Loucy (cell line): ENCODE results near the gene TRAPPC6A.
A peak's percentile ranks its signal among the peaks of the same experiment; 100 is the strongest.

ENCODE experiments used
- H2AFZ ChIP-seq: fragments of 200-600 bp; sonication (generic); 2 replicates; pipeline ENCODE4 v1.6.0; 2016; ENCODE audit warnings: antibody characterized with exemption, mild to moderate bottlenecking, low read length, moderate library complexity
- H3F3A ChIP-seq: fragments of 200-600 bp; 2 replicates; pipeline ENCODE4 v1.6.0; 2016; ENCODE audit warnings: antibody characterized with exemption, low read depth, mild to moderate bottlenecking
- H3K27me3 ChIP-seq: fragments of 200-600 bp; sonication (generic); 2 replicates; pipeline ENCODE4 v1.6.1; 2014; ENCODE audit warnings: low read length, mild to moderate bottlenecking; ENCODE audit not compliant: insufficient read depth, poor library complexity, severe bottlenecking
- H3K36me3 ChIP-seq: fragments of 200-600 bp; sonication (generic); 2 replicates; pipeline ENCODE4 v1.6.1; 2016; ENCODE audit warnings: low read length; ENCODE audit not compliant: insufficient read depth
- H3K4me1 ChIP-seq: fragments of 200-600 bp; sonication (generic); 2 replicates; pipeline ENCODE4 v1.5.1; 2014; ENCODE audit warnings: low read length, mild to moderate bottlenecking; ENCODE audit not compliant: insufficient read depth, poor library complexity, severe bottlenecking
- H3K4me2 ChIP-seq: fragments of 200-600 bp; sonication (generic); 2 replicates; pipeline ENCODE4 v1.6.0; 2014; ENCODE audit warnings: antibody characterized with exemption, low read length, low read depth, mild to moderate bottlenecking; ENCODE audit not compliant: poor library complexity, severe bottlenecking
- H3K4me3 ChIP-seq: fragments of 200-600 bp; sonication (generic); 2 replicates; pipeline ENCODE4 v1.5.1; 2014; ENCODE audit warnings: low read length, mild to moderate bottlenecking, mixed read lengths; ENCODE audit not compliant: poor library complexity, severe bottlenecking
- H3K79me2 ChIP-seq: fragments of 200-600 bp; sonication (generic); 2 replicates; pipeline ENCODE4 v1.6.1; 2014; ENCODE audit warnings: low read length; ENCODE audit not compliant: insufficient read depth
- H3K9ac ChIP-seq: fragments of 200-600 bp; sonication (generic); 2 replicates; pipeline ENCODE4 v1.6.0; 2014; ENCODE audit warnings: mild to moderate bottlenecking, low read depth, low read length, moderate library complexity; ENCODE audit not compliant: poor library complexity, severe bottlenecking
- H3K9me2 ChIP-seq: fragments of 200-600 bp; sonication (generic); replicated peaks from 2 replicates; pipeline ENCODE4 v1.6.1; 2016; ENCODE audit warnings: low read depth, low read length, mixed read lengths
- H3K9me3 ChIP-seq: fragments of 200-600 bp; sonication (generic); 2 replicates; pipeline ENCODE4 v1.6.1; 2014; ENCODE audit warnings: mild to moderate bottlenecking, antibody characterized with exemption, low read length, low read depth; ENCODE audit not compliant: insufficient read depth
- H4K20me1 ChIP-seq: fragments of 200-600 bp; sonication (generic); 2 replicates; pipeline ENCODE4 v1.6.0; 2014; ENCODE audit warnings: antibody characterized with exemption, low read length, mild to moderate bottlenecking; ENCODE audit not compliant: insufficient read depth, poor library complexity, severe bottlenecking
- EZH2phosphoT487 ChIP-seq: fragments of 200-600 bp; IDR thresholded peaks from 2 replicates; pipeline ENCODE4 v1.6.1; 2018; ENCODE audit warnings: antibody characterized with exemption, mild to moderate bottlenecking, moderate library complexity, borderline replicate concordance
- TF ChIP-seq, protein P1 (sequence below): fragments of 200-600 bp; sonication (generic); conservative IDR thresholded peaks from 2 replicates; pipeline ENCODE4 v1.5.1; 2014; ENCODE audit warnings: mild to moderate bottlenecking, antibody characterized with exemption, low read length

TRAPPC6A gene

DNA sequence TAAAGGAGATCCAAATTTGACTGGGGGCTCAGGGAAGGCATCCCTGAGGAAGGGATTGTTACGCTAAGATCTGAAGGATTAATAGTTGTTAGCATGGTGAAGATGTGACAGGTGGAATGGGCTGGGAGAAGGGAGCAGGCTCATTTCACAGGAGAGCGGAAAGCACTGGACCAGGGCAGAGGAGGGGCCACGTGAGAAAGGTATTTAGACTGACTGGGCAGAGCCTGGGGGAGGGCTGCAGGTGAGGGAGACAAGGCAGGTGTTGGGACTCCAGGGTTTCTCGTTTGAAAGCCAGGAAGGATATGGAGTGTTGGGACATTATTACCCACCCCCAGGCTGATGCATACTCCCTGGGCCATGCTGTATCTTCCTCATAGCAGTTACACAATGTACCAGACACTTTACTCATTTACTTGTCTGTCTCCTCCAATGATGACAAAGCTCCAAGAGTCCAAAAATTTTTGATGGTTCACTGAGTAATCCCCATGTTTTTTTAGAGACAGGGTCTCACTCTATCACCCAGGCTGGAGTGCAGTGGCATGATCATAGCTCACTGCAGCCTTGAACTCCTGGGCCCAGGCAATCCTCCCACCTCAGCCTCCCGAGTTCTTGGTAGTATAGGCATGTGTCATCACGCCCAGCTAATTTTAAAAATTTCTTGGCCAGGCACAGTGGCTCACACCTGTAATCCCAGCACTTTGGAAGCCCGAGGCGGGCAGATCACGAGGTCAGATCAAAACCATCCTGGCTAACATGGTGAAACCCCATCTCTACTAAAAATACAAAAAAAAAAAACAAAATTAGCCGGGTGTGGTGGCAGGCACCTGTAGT is 2.3 kb downstream of the TRAPPC6A start:
- Histone ChIP-seq H2AFZ (no peak overlapping the region), H3K4me2 (no peak overlapping the region), H3K9ac (no peak overlapping the region), H4K20me1 (peaks cover 4% of the 10 kb centered on the region), H3K4me3 (no peak overlapping the region), H3K4me1 (peaks cover 27% of the 10 kb centered on the region), H3K9me3 (no peaks in the 10 kb centered on the region), H3K36me3 (no peaks in the 10 kb centered on the region), H3K79me2 (peaks cover 33% of the 10 kb centered on the region; the same call in 1 of the 2 replicates), H3K27me3 (no peaks in the 10 kb centered on the region), H3F3A (no peaks in the 10 kb centered on the region), H3K9me2 (no peaks in the 10 kb centered on the region)
- TF ChIP-seq, protein P1, sequence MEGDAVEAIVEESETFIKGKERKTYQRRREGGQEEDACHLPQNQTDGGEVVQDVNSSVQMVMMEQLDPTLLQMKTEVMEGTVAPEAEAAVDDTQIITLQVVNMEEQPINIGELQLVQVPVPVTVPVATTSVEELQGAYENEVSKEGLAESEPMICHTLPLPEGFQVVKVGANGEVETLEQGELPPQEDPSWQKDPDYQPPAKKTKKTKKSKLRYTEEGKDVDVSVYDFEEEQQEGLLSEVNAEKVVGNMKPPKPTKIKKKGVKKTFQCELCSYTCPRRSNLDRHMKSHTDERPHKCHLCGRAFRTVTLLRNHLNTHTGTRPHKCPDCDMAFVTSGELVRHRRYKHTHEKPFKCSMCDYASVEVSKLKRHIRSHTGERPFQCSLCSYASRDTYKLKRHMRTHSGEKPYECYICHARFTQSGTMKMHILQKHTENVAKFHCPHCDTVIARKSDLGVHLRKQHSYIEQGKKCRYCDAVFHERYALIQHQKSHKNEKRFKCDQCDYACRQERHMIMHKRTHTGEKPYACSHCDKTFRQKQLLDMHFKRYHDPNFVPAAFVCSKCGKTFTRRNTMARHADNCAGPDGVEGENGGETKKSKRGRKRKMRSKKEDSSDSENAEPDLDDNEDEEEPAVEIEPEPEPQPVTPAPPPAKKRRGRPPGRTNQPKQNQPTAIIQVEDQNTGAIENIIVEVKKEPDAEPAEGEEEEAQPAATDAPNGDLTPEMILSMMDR: no peak
- TF ChIP-seq EZH2phosphoT487: no peak

DNA sequence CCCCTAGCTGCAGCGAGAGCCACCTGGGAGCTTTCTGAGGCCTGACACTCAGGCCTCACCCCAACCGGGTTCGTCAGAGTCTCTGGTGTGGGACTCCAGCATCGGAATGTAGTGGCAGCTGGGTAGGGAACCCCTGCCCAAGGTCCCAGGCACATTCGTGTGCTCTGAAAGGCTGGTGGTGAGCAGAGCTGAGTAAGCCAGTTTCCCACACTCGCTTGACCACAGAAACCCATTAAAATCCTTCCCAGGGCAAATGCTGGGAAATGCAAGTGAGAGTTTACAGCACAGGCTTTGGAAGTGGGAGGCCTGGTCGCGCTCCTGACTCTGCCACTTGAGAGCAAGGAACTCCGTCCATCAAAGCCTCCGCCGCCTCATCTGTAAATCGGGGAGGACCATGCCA is 4.2 kb downstream of the TRAPPC6A start:
- TF ChIP-seq, protein P1: no peak
- no peak for TF ChIP-seq EZH2phosphoT487
- Histone ChIP-seq H3K4me1 (peaks cover 22% of the 10 kb centered on the region), H3K9ac (no peak overlapping the region)

DNA sequence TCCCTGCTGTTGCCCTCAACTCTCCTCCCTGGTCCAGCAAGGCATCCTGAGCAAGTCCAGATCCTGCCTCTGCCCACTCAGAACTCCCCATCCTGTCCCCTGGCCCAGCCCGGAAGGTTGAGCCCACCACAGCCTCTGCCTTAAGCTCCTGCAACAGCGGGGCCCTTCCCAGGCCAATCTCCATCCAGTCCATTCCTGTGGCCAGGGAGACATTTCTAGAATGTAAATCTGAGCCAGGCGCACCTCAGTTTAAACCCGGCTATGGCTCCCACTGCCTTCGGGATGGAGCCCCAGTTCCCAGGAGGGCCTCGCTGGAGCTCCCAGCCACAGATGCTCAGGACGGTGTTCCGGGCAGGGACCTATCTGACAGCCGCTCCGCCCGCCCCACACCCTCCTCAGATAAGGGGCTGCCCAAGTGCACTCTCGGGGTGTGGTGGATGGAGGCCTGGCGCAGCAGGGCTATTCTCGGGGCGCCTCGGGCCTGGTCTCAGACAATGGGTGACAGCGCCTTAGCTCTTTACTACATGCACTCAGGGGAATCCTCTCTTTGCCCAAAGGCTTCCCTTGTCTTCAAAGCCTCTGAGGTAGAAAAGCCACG is 5.3 kb downstream of the TRAPPC6A start:
- no peak overlapping the region for H3K4me3 ChIP-seq
- H2AFZ ChIP-seq: no peak overlapping the region; the same call in 1 of the 2 replicates
- H3K36me3 ChIP-seq: no peaks in the 10 kb centered on the region
- H4K20me1 ChIP-seq: no peaks in the 10 kb centered on the region
- H3K4me2 ChIP-seq: peak overlapping the region; percentile 54
- H3K9me3 ChIP-seq: no peaks in the 10 kb centered on the region
- H3K79me2 ChIP-seq: peaks cover 12% of the 10 kb centered on the region; the same call in 1 of the 2 replicates
- peaks cover 22% of the 10 kb centered on the region for H3K4me1 ChIP-seq
- TF ChIP-seq, protein P1: no peak
- TF ChIP-seq EZH2phosphoT487: no peak
- H3F3A ChIP-seq: no peaks in the 10 kb centered on the region
- H3K9me2 ChIP-seq: no peaks in the 10 kb centered on the region
- H3K9ac ChIP-seq: peak overlapping the region; percentile 54
- no peaks in the 10 kb centered on the region for H3K27me3 ChIP-seq

More for the DNA sequence above, 4.2 kb downstream of the TRAPPC6A start:
- Histone ChIP-seq H2AFZ (no peak overlapping the region), H3K79me2 (peaks cover 15% of the 10 kb centered on the region; the same call in 1 of the 2 replicates), H3K9me3 (no peaks in the 10 kb centered on the region), H4K20me1 (no peaks in the 10 kb centered on the region), H3K27me3 (no peaks in the 10 kb centered on the region), H3F3A (no peaks in the 10 kb centered on the region), H3K4me2 (peak overlapping the region; percentile 7), H3K9me2 (no peaks in the 10 kb centered on the region), H3K4me3 (no peak overlapping the region), H3K36me3 (no peaks in the 10 kb centered on the region)
